GM18517 (cell line): ENCODE measurements around the gene NOS1AP.

Experiments used
- ATAC-seq: cut with Tn5 transposase; IDR thresholded peaks from one replicate; pipeline ENCODE4 v1.9.1; 2021; ENCODE audit warnings: mild to moderate bottlenecking, moderate library complexity; ENCODE audit not compliant: unreplicated experiment

NOS1AP gene

DNA sequence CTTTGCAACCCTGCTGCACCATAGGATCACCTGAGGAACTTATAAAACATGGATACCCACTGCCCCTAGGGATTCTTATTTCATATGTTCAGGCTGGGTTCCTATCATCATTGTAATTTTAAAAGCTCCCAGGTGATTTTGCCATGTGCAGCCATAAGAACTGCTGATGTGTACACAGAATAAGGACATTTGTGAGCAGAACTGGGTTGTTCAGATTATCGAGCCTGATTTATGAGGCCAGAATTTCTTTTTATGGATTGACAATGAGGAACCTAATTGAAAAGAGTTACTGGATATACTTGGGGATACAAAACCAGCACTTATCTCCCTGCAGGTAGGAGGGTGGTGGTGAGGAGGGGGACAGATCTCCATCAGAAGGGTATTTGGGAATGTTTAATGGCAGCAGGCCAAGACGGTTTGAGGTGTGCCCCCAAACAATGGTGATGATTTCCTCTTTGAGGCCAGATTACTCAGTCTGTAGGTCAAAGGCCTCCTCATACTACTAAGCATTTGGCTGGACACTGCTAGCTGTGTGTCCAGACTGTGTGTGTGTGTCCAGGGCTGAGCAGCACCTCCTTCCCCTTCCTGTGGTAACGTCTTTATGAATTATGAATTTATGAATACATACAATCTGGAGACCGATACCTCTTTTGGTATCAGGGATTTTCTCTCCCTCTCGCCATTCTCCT is 18.9 kb downstream of the NOS1AP start:
- no peak for ATAC-seq

DNA sequence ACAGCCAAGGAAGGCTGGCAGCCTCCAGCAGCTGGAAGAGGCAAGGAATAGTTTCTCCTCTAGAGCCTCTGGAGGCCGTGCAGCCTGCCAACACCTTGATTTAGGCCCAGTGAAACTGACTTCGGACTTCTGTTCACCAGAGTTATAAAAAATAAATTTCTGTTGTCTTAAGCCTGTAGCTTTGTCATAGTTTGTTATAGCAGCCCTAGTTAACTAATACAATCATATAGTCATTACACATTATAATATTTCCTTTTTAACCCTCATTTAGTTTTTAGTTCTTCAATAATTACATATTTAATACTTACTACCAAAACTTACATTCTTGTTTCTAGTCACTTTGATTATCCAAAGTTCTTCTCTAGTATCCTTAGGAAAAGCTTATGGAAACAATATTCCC is 20.3 kb downstream of the NOS1AP start:
- ATAC-seq = no peak

DNA sequence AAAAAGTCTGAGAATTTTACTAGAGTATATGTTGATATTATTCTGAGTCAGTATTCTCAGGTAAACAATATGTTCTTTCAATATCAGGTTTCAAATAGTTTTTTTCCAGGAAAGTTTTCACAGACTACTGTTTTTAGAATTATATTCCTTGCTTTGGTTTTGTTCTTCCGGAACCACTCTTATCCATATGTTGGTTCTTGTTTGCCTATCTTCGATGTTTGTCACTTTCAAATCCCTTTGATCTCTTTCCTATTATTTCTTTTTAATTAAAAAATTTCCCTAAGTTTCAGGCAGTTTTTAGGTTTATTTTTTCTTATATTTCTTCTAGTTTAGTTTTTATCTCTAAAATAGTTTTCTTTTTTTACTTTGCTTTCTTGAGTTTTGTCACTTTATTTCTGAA is 20.9 kb downstream of the NOS1AP start:
- ATAC-seq = no peak

DNA sequence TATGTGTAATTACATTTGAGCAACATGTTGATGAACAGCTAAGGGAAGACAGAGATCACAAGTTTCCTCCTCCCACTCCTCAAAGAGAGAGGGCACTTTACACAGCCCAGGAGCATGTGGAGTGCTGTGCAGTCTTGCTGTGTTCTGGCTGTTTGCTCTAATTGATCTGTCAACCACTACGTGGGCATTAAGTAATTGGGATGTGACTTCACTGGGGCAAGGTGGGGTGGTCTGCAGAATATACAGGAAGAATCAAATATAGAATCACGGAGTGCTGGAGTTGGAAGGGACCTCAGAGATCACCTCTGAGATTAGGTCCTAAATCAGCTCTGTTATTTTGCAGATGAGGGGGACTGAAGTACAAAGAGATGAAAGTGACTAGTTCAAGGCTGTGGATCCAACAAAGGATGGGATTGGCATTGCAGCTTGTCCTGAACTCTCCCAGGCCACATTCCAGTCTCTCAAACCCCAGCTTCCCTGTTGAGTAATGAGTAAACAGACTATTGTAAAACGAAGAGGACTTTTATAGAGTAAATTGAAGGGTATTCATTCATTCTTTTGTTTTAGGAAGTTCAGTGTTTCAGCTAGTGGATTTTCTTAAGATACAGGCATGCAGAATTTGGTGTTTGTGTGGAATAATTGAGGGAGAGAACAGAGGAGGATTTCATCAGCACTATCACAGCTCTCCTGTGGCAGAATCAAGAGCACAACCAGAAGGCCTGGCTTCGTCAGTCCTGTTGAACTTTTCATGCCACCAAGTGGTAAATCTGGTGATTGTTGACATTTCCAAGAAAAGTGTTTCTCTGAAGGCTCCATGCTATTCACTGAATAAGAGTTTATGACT is 22.4 kb downstream of the NOS1AP start:
- ATAC-seq = no peak

GRCh38 chr1:162093095-162093494 is 23.6 kb downstream of the NOS1AP start:
- ATAC-seq = no peak

GRCh38 chr1:162094271-162094670 is 24.8 kb downstream of the NOS1AP start:
- no peak for ATAC-seq

DNA sequence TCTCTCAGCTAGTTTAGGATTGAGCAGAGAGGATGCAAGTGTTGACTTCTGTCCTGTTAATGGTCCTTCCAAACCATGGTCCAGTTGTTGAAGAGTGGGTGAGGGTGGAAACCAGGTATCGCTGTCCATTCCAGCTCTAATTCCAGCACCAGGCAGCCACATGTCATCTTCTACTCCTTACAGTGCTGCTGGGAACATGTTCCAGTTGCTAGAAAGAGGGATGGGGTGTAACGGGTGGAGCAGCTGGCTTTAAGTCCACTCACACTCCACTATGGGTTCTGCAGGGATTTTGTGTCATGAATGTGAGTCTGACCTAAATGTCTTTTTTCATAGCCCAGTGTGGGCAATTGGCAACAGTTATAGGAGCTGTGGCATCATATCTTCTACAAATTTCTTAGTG is 25.2 kb downstream of the NOS1AP start:
- ATAC-seq = no peak

DNA sequence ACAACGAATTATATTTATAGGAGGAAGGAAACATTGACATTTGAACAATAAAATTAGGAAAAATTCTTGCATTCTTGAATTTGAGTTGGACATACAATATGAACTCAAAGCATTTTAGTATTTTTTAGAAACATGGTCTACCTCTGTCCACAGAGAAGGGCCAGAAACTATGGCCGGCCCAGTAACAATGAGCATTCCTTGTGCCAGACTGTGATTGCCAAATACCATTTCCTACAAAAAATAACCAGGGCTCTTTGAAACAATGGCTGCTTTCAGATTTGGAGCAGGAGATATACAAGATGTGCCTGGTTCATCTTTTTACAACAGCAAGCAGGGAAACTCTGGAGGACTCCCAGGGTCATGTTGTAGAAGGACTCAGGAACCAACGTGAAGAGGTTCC is 38.4 kb downstream of the NOS1AP start:
- no peak for ATAC-seq

DNA sequence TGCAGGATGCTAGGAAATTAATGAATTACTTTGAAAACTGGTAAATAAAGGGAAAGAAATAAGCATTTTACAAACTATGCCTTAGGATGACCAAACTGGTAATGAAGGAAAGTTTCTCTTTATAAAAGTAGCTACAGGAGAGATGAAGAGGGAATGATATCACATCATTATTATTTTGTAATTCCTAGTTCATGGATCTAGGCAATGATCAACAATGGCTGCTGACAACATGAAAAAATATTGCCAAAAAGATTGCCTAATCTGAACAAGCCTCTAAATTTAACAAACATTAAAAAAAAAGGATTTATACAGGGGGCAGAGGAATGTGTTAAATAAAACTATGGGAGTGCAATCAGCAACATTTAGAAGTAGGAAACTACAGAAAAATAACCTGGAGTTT is 38.9 kb downstream of the NOS1AP start:
- no peak for ATAC-seq

DNA sequence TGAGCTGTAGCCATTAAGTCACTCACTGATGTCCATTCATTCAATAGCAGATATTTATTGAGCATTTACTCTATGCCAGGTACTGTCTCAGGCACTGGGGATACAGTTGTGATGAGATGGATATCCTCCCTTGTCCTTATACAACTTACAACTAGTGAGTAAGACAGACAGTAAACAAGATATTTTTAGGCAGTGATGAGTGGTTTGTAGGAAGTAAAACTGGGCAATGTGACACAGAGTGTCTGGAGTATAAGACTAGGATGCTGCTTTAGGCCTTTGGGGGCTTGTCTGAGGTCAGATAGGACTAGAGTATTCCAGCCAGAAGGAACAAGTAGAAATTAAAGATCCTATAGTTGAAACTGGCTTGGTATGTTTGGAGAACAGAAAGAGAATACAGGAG is 41.4 kb downstream of the NOS1AP start:
- ATAC-seq = no peak

GRCh38 chr1:162111572-162111971 is 42.1 kb downstream of the NOS1AP start:
- ATAC-seq = no peak

- ATAC-seq = no peak
Observed at GRCh38 chr1:162113419-162113818, 43.9 kb downstream of the NOS1AP start.

DNA sequence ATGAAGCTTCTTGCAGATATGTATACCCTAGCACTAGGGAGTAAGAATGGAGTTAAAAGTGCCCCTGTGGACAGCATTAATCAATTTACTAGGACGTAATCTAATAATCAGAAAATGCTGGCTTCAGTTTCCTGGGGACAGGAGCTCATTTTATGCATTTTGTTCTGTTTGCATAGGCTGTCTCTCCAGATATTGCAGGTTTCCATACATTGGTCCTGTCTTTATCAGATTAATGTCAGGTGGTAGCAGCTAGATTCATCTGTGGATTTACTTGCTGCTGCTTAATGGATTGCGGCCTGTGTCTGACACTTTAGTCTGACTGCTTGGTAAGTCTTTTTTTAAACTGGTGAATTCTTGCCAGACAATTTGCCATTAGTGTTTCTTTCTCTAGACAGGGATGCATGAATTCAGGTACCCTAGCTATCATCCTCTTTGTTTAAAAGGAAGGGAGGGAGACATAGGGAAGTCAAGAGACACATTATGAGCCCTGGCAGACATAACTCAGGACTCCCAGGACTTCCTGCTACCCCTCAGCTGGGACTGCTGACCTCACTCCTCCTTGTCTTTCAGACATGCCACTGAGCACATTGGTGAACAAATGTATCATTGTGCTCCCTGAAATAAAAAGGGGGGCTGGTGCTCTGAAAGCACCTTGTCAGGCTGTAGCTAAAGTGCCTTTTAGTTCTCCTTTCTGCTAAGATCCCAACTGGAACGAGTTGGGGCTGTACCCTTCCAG is 47.7 kb downstream of the NOS1AP start:
- no peak for ATAC-seq

DNA sequence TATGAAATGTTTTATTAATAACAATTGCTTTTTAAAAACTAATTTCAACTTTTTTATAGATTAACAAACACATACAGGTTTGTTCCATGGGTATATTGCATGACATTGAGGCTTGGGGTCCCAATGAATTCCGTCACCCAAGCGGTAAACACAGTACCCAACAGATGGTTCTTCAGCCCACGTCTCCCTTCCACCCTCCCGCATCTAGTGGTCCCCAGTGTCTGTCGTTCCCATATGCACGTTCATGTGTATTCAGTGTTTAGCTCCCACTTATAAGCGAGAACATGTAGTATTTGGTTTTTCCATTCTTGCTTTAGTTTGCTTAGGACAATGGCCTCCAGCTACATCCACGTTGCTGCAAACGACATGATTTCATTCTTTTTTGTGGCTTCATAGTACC is 48.6 kb downstream of the NOS1AP start:
- no peak for ATAC-seq

- ATAC-seq = no peak
Observed at GRCh38 chr1:162128693-162129356, 59.3 kb downstream of the NOS1AP start.

DNA sequence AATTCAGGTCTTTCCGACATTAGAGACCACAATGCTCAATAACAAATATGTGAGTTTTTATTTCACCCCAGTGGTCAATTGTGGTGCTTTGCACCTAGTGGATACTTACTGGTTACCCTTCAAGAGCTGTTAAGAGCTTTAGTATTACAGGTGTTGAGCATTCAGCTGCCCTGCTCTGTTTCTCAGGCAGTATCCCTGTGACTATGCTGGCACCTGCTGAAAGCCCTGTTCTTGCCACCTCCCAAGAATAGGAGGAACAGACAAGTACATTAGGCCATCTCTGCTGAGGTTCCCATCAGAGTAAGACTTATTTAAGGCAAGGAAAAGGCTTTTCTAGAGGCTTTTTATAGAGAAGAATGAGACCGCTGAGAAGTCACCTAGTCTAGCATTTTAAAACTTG is 60.8 kb downstream of the NOS1AP start:
- no peak for ATAC-seq

DNA sequence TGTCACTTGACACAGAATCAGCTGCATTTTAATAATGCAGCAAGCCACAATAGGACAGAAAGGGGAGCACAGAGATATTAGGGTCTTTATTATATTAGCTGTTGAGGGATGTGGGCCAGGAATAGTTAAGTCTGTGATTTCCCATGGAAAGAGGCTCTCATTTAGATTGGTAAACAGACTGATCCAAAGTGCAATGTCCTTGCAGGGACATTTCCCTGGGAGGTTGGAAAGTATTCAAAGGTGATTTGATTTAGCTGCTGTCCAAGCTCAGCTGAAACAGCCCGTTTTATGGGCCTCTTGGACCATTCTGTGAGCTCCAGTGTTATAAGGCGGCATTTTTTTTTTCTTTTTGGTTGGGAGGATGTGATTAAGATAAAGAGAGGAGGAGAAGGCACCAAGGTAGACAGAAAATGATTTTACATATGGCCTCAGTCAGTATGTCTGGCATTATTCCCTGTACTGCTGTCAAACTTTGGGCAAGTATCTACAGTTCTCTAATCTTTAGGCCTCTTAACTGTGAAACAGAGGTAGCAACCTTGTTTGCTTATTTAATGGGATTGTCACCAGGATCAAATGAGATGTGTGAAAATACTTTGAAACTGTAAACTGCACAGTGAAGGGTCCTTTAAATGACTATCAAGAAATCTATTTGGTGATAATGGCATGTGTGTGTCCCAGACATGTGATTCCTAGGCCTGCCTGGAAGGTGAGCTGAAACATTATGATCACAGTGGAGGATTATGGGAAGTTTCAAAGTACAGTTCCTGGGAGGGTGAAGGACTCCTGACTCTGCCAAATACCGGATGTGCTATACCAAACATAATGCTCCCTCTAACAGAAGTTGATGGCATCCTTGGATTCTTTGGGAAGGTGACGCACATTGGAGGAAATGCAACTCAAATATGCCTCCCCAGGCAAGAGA is 62.2 kb downstream of the NOS1AP start:
- ATAC-seq = no peak

- ATAC-seq = no peak
Observed at GRCh38 chr1:162133566-162133965, 64.1 kb downstream of the NOS1AP start.

- ATAC-seq = no peak
Observed at GRCh38 chr1:162134646-162135045, 65.2 kb downstream of the NOS1AP start.

DNA sequence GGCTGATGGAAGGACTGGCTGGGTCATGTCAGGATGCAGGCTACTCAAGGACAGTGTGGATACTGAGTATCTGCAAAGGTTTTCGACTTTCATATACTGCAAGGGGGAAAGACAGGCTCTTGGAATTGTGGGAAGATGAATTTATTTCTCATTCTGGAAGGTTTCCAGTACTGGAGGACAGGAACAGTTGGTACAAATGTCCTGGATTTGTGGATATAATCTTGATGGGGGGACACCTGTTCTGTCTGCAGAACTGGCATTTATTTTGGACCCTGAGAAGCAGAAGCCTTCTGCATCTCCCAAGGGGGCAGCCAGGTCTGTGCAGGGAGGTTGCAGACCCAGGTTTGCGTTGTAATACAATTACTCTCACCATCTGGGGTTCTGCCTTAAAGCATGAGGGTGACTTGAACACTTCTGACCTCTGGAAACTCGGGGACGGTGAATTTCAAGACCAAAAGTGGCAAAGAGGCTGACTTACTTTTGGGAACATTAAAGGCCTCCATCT is 65.8 kb downstream of the NOS1AP start:
- no peak for ATAC-seq
